GM21526 (cell line): ENCODE measurements around the gene SFXN1.

Experiments
- ATAC-seq: cut with Tn5 transposase; IDR thresholded peaks from one replicate; pipeline ENCODE4 v1.9.1; 2021; ENCODE audit warnings: moderate library complexity; ENCODE audit not compliant: unreplicated experiment, low FRiP score

SFXN1 gene

GRCh38 chr5:175567954-175568353, 89.6 kb downstream of the SFXN1 start:
- no peak for ATAC-seq

GRCh38 chr5:175569701-175570100, 91.3 kb downstream of the SFXN1 start:
- ATAC-seq = no peak

DNA sequence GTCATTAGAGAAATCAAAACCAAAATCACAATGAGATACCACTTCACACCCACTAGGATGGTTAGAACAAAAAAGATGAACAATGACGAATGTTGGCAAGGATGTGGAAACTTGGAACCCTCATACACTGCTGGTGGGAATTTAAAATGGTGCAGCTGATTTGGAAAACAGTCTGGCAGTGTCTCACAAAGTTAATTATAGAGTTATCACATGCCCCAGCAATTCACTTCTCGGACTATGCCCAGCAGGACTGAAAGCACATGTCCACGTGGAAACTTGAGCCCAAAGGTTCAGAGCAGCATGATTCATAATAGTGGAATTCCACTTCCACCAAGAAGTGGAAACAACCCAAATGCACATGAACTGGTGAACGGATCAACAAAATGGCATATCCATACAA, 94.5 kb downstream of the SFXN1 start:
- ATAC-seq = no peak

DNA sequence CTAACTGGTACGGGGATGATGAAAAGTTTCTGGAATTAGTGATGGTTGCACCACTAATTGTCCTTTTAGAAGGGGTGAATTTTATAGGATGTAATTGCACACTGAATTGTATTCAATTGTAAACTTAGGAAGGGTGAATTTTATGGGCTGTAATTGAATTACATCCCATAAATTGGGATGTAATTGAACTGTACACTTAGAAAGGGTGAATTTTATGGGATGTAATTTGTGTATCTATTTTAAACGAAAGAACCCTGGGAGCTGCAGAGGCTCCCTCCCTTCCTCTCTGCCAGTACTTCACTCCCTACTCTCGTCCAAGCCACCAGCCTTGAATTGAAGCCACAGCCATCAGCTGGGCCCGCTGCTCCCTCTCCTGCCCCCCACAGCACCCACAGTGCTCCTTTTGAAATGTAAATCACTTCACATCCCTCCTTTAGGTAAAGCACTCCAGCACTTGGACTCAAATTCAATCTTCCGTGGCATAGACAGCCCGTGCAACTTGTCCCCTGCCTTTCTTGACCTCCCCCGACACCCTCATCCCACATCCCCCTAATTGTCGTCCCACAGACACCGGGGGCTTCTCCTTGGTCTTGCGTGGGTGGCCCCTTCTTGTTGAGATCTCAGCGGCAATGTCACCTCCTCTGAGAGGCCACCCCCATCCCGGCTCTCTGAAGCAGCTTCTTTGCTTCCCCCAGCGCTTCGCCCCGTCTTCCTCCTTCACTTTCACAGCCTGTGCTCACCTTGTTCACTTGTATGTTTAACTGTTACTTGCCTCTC, 95.3 kb downstream of the SFXN1 start:
- ATAC-seq = no peak

DNA sequence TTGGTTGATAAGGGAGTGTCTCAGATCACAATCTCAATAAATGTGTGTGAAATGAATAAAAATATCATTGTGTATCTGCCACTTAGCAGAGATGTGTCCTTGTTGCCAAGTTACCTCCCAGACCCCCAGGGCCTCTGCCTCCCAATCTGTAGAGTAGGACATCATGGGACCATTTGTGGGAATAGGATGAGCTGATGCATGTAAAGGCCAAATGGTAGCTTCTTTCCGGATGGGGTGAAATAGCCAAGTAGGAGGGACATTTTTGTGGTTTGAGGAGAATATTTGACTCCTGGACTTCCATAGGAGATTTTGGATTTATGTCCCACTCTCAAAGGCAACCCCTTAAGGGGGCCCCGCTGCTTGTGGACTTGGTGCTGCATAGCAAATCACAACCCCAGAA, 96.9 kb downstream of the SFXN1 start:
- no peak for ATAC-seq

DNA sequence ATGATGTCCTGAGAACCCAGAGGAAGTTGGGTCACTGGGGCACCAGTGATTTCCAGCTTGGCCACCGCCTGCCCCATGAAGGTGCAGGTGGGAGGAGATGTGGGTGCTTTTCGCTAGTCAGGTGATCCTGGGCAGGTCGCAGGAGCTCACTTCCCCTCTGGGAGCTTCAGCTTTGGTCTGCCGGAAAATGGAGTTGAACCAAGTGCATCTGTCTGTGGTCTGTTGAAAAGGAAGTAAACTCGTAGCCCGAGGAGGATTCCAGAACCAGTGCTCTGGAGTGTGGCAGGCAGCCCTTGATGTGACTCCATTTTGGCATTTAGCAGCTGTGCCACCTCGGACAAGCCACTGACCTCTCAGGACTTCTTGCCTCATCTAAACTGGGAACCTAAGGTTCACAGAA, 97.7 kb downstream of the SFXN1 start:
- no peak for ATAC-seq

- ATAC-seq = no peak
Observed at GRCh38 chr5:175576591-175576990, 98.2 kb downstream of the SFXN1 start.
